ENCODE results near the gene PITX1.

DNA sequence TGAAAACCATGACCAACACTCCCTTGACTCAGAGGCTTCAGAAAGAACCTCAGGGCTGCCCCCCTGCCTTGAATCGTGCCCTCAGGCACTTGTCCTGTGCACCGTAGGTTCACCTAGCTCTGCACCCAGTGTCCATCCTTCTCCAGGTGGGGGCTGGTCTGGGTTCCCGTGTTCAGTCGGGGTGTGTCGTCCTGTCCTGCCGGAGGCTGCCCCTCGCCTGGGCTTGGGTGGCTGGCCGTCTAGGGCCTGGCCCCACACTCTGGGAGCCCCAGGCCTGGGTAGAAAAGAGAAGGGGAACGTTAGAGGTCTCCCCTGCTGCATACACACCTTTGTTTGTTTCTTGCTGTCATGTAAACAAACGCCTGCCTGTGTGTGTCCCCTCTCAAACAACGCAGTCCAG lies 37.0 kb downstream of the PITX1 start:
- TF ChIP-seq, protein P1, sequence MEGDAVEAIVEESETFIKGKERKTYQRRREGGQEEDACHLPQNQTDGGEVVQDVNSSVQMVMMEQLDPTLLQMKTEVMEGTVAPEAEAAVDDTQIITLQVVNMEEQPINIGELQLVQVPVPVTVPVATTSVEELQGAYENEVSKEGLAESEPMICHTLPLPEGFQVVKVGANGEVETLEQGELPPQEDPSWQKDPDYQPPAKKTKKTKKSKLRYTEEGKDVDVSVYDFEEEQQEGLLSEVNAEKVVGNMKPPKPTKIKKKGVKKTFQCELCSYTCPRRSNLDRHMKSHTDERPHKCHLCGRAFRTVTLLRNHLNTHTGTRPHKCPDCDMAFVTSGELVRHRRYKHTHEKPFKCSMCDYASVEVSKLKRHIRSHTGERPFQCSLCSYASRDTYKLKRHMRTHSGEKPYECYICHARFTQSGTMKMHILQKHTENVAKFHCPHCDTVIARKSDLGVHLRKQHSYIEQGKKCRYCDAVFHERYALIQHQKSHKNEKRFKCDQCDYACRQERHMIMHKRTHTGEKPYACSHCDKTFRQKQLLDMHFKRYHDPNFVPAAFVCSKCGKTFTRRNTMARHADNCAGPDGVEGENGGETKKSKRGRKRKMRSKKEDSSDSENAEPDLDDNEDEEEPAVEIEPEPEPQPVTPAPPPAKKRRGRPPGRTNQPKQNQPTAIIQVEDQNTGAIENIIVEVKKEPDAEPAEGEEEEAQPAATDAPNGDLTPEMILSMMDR (IDR thresholded peaks at IDR 0.05), result no peak
- no peak for TF ChIP-seq POLR2A (IDR thresholded peaks at IDR 0.05)

Measured in lower leg skin (tissue), 3 donors.